Inflammatory macrophage treated with lipopolysaccharide for 4 hours (primary cell): ENCODE data around the gene PDE4D.
"Not testable (repeated sequence)": the region's sequence is repeated elsewhere in the genome, so short reads cannot be mapped to it uniquely, and the experiment has no call there.

Source experiments
- DNase-seq: peaks from one replicate; pipeline ENCODE4 v3.0.0-alpha.2; 2020

Gene PDE4D

DNA sequence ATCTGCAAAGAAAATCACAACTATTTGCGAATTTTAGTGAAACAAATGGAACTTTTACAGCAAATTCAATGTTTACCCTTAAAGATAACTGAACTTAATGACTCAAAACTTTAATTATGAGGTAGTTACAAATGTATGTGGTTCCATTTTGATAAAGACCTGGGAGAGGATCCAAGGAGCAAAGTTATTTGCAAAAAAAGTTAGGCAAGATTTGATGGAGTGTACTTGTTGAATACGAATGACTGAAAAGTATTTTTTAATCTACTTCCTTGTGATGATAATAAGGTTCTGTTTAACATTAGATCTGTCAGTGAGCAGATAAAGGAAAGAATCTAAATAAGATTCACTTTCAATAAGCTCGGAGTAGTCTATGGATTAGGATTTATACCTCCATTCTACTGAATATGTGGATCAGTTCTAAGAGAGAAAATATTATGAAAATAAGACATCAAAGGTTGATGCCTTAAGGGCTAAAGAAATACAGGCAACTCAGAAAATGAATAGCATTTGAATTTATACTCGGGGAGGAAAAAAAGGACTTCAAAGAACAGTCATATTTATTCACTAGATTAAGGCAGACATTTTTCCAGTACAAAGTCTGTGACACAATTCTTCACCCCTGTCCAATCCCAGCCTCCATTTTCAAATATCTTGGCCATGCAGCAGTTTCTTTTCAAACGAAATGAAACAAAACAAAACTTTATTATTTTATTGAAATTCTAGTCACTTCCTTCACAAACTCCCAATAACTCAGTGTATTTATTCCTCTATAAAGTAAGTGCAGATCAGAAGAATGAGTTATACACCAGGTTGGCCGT lies 199.8 kb downstream of the PDE4D start:
- no peak for DNase-seq

DNA sequence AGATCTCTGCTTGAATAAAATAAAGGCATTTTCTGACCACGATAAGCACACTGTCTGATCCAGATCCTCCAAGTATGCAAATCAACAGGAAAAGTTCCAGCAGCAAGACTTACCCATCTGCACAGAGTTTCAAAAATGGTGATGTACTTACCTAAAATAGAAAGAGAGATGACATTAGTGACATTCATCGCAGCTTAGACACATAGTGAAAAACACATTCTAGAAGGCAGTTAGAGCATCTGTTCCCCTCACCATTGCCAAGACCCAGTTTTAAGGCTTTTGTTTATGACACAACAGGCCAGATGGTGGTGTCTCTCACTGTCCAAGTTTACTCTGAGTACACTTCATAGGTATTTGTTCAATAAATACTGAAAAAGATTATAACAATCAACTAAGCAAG lies 207.7 kb downstream of the PDE4D start:
- no peak for DNase-seq

- no peak for DNase-seq
Observed at GRCh38 chr5:59685191-59685530, 208.4 kb downstream of the PDE4D start.

- no peak for DNase-seq
Observed at GRCh38 chr5:59684388-59685190, 208.9 kb downstream of the PDE4D start.

- DNase-seq, result no peak
Observed at GRCh38 chr5:59683311-59683710, 210.2 kb downstream of the PDE4D start.

- no peak for DNase-seq
Observed at GRCh38 chr5:59682542-59682941, 211.0 kb downstream of the PDE4D start.

- no peak for DNase-seq
Observed at GRCh38 chr5:59678943-59679342, 214.6 kb downstream of the PDE4D start.

DNA sequence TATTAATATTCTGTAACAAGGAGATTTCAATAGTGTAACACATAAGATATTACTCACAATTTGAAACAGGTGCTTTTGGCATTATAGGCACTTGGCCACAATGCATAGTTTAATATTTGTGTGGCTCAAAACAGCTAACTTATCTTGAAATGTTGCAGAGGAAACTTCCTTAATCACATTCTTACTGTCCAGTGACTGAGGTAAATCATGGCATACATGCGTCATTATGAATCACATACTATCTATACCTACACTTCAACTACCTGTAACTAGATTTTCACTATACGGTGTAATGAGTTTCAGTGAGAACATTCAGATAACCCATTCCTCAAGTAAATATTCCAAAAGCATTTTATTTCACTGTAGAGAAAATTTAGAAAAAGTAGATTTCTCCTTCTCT lies 218.8 kb downstream of the PDE4D start:
- DNase-seq, result no peak

GRCh38 chr5:59673438-59674058 lies 220.0 kb downstream of the PDE4D start:
- peak; percentile 68 for DNase-seq

DNA sequence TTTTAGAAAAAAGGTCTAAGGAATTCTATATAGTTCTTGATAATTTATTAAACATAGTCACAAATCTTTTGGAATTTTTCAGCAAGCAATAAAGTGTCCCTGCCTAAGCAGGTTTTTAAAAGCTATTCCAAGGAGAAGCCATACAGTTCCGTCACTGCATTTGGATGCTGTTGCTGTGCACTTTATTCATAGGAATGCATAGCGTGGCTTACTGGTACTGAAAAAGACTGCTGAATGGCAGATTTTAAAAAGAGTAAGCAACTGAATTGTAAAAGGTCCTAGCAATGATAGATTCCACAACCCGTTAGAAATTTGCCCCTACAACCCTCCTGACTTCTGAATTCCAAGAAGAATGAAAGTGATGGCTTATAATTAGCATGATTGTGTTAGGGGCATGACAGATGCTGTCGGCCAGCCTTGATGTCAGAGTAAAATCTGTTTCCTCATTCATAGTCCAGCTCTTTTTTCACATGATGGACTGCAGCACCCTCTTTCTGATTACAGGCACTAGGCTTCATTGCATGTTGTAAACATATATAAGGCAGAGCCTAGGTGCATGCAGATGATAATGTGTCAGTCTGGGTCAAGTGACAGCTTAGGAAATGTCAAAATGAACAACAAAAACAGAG lies 227.0 kb downstream of the PDE4D start:
- DNase-seq, result no peak

- not testable (repeated sequence) for DNase-seq
Observed at GRCh38 chr5:59665832-59666203, 227.7 kb downstream of the PDE4D start.

GRCh38 chr5:59665086-59665831 lies 228.3 kb downstream of the PDE4D start:
- DNase-seq, result no peak

DNA sequence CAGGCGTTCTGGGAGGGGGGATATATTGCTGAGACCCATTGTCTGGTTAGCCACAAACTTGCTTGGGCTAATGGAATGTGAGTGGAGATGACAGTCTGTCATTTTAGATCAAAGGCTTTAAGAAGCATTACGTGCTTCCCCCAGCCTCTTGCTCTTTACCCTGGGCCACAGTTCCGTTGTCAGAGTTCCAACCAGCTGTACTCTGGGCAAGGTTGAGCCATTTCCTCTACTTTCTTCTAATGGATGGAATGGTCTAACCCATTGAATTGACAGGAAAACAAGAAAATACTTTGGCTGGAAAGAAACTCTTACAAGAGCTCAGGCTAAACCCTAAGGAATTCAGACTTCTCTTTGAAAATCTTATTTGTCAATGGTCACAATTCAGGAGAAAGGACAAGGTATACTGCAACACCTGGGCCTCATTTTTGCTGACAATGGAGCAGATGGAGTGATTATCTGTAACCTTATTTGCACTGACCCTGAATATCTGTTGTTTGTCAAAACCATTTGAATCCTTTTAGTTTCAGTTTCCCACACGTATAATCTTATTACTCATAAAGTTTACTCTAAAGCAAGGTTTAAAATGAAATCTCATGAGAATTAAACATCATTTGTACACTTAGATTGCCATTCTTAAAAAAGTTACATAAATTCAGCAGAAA lies 231.4 kb downstream of the PDE4D start:
- DNase-seq, result peak; percentile 47

- peak; percentile 72 for DNase-seq
Observed at GRCh38 chr5:59661311-59661710, 232.2 kb downstream of the PDE4D start.

- DNase-seq, result no peak
Observed at GRCh38 chr5:59660737-59661136, 232.8 kb downstream of the PDE4D start.

DNA sequence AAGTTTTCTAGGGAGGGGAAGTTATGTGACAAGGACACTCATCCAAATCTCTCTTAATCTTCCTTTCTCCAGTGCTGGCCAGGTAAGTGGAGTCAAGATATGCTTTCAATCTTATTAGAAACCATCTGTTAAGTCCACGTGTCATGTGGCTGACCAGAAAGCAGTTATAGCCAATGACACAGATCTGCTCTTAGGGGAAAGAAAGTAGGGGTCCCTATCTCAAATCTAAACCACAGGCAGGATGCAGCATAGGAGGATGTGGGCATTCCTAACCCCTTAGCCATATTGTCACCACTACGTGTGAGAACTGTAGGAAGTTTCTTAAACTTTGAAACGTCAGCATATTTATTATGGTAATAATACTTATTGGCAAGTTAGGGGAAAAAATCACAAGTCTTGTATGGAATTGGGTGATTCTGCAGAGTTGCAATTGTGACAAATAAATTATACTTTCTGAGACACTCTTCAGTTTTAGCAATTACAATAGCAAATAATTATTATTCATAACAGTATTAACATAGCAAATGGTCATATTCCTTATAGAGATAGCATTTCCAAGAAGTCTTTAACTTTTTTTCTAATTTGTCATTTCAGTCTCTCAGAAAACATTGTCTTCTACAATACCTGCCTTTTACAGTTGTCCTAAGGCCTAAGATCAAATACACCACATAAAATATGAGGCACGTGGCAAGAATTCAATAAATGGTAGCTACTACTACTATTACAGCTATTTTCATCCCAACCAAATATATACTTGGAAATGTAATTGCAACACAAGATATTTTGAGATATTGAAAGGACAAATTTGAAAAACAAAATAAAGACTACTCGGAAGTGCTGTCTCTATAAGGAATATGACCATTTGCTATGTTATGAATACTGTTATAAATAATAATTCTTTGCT lies 236.9 kb downstream of the PDE4D start:
- DNase-seq, result no peak

DNA sequence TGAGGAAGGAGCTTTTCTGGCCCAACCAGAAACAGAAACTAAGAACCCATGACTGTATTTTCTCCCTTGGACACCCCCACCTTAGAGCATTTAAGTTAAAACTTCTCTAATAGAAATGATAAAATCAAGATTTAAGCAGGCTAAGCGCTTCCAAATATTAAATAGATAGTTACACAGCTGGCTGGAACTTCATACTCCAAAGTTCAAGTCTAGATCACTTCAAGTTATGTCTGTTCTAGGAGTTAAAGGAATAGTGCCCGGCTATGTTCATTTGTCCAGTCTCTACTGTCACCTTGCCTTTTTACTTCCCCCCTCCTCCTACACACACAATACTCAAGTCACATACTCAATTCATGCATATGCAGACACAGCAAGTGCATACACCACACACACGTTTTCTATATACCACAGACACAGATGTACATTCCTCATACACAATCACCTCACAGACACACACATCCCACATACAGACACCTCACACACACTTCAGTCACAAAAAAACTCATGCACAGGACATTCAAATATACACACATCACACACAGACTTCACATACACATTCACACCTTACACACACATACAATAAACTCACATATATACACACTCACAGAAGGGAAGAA lies 237.7 kb downstream of the PDE4D start:
- no peak for DNase-seq

DNA sequence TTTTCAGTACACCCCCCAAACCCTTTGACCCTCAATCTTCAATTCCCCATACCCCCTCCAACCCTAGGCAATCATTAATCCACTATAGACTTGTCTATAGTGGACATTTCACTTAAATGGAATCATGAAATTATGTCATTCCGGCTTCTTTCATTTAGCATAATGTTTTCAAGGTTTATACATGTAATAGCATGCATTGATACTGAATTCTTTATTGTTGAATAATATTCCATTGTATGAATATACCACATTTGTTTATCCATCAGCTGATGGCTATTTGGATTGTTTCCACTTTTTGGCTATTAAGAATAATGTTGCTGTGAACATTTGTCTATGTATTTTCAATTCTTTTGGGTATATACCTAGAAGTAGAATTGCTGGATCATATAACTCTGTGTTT lies 238.8 kb downstream of the PDE4D start:
- no peak for DNase-seq

GRCh38 chr5:59652449-59652848 lies 241.1 kb downstream of the PDE4D start:
- DNase-seq, result no peak
